Measurements from ENCODE around the gene ITGAE.

ITGAE gene

DNA sequence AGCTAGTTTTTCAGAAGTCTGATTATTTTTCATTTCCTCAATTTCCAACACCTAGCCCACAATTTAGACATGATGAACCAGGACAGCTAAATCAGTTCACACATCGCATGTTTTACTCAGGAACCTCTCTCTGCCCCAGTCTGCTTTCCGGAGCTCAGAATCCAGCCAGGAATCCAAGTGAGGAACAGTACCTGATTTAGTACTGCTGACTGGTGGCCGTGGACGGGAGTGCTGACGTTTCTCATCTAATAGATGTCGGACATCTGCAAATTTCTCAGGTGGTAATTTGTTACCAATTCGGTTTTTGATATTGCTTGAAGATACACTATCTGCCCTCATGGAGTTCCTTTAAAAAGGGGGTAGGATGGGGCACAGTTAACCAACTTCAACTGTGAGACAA lies 14.9 kb upstream of the ITGAE start:
- DNase-seq, result no peak

DNA sequence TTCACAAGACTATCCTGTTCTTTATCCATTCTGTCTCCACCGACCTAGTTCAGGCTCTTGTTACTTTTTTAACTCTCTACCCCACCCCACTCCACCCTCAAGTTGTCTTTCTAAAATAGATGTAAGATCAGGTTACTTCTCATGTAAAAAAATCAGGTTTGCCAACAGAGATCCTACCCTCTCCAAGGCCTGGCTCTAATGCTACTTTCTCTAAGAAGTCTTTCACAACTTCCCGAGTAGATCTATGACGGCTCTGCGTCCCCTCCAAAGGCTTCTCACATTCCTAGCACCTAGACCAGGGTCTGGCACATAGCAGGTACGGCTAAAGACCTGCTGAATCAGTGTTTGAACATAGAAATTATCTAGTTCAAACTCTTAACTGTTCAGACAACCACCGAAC lies 14.1 kb upstream of the ITGAE start:
- no peak for DNase-seq

DNA sequence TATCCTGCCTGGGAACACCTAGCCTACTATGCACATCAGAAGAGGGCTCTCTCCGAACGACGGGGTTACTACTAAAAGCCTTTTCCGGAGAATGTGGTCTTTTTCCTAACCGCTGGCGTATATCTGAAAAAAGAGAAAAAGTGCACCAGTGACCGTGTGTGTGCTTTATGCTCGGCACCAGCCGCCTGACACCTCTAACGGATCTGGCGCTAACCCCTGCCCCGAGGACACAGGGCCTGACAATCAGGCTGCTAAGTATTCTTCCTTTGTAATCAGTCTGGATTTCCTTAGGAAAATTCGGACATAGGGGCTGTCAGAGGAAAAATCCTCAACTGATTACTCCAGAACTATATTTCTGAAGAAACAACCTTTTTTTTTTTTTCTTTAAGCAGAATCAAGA lies 13.4 kb upstream of the ITGAE start:
- no peak for DNase-seq

DNA sequence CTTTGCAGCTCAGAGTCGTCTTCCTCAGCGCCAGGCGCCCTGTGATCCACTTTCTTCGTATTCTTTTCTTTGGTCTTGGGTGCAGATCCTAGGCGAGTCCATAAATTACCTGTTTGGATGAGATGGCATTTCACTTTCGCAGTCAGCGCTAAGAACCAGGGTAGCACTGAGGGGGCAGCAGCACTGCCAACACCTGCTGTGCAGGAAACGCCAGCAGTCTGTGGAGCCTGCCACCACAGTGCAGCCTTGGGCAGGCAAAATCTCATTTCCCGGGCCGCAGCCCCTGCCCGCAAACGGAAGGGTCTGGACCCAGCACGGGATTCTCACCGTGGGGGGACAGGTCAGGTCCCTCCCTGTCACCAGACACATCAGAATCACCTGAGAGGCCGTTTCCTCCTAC lies 12.2 kb upstream of the ITGAE start:
- no peak for DNase-seq

DNA sequence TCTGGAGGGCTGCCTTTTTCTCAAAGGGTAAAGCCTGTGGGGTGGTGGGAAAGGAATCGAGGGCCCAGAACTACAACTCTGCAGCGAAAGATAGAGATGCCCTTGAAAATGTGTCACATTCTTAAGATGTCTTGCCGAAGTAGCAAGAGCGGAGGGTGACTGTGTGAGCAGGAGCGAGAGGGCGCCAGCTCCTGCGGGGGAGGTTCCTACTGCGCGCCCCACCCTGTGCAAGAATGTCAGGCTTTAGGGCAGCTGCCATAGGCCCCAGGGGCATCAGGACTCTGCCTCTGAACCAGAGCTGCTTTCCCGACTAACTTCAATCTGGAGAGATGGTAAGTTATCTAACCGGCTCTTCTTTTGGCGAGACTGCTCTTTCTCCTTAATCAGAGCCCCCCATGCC lies 11.8 kb upstream of the ITGAE start:
- no peak for DNase-seq

DNA sequence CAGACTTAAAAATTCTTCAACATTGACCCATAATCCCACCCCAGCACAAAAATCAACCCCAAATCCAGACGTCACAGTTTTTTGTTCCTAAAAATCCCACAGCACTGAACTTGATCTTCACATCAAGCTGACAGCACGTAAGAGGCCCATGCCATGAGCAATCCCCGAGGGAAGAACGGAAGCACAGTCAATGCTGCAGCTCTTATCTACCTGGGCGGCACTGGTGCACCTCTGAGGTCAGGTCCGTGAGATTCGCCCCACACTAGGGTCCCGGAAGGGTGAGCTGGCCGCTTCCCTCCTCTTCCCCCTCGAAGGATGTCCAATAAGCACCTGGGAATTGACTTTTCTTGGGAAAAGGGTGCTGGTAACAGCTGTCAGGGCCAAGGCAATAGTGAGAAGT lies 11.3 kb upstream of the ITGAE start:
- no peak for DNase-seq

DNA sequence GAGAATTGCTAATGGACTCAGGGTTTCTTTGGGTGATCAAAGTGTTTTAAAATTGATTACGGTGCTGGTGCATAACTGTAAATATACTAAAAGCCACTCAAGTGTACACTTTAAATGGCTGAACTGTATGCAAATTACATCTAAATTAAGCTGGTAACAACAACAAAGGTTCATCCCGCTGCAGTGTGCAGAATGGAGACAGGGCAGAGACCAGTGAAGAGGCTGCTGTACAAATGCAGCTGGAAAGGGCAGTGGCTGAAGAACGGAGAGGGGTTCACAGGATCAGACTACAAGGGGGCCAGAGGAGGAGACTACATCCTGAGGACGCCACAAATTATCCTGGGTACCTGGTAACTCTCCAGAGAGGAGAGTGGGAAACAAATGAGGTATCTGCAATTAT lies 9.0 kb upstream of the ITGAE start:
- DNase-seq, result no peak

DNA sequence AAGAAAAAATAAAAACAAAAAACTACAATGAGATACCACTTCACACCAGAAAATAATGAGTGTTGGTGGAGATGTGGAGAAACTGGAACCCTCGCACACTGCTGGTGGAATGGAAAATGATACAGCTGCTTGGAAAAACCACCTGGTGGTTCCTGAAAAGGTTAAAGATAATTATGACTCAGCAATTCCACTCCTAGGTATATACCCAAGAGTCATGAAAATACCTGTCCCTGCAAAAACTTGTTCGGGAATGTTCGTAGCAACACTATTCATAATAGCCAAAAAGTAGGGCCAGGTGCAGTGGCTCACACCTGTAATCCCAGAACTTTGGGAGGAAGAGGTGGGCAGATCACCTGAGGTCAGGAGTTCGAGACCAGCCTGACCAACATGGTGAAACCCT lies 8.1 kb upstream of the ITGAE start:
- no peak for DNase-seq

DNA sequence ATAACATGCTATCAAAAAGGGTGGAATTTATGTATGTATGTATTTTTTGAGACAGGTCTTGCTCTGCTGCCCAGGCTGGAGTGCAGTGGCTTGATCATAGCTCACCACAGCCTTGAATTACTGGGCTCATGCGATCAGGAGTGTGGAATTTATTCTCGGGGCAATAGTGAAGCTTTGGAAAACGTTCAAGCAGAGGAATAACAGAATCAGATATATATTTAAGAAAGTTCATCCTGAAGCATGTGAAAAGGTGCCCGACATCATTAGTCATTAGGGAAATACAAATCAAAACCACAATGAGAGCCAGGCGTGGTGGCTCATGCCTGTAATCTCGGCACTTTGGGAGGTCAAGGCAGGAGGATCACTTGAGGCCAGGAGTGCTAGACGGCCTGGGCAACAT lies 7.7 kb upstream of the ITGAE start:
- no peak for DNase-seq

DNA sequence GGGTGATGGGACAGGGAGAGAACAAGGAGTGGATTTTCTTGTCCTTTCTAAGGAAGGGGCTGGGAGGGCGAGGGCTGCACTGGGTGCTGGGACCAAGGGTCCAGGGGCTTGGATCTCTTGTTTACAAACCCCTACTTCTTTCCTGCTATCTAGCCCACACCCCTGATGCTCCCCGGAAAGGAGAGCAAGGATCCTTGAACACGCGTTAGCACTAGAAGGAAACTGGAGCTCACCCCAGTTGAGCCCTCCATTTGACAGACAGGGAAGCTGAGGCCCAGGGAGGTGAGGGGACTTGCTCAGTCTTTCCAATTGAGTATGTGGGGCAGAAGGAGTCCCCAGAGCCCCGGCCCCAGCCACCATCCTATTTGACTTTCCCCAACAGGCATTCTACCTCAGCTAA lies 4.6 kb upstream of the ITGAE start:
- DNase-seq, result no peak

DNA sequence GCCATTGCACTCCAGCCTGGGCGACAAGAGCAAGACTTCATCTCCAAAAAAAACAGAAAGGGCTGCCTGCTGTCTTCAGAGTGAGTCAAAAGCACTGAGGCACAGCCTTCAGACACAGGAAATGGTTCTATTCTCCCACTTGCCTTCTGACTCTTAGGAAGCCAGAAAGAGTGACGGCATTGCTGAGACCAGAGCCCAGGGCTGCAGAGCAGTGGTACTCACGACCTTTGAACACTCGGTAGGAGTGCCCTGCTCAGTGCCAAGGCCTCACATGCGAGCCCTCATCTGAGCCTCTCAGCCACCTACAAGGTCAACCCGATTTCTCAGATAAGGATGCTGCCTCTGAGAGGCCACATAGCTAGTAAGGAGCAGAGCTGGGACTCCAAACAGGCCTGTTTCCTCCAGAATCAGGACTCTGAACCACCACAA lies 3.5 kb upstream of the ITGAE start:
- no peak for DNase-seq

DNA sequence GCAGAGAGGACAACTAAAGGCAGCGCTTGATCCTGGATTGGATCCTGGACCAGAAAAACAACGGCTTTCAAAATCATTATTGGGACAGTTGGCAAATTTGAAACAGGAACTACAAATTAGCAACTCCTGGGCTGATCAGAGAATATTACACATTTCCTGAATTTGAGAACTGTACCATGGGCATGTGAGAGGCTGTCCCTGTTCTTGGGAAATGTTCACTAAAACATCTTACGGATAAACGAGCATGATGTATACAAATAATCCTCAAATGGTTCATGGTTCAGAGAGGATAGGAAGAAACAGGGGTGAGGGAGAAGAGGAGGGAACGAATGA lies 2.3 kb upstream of the ITGAE start:
- peak; percentile 18 to 30 for DNase-seq

DNA sequence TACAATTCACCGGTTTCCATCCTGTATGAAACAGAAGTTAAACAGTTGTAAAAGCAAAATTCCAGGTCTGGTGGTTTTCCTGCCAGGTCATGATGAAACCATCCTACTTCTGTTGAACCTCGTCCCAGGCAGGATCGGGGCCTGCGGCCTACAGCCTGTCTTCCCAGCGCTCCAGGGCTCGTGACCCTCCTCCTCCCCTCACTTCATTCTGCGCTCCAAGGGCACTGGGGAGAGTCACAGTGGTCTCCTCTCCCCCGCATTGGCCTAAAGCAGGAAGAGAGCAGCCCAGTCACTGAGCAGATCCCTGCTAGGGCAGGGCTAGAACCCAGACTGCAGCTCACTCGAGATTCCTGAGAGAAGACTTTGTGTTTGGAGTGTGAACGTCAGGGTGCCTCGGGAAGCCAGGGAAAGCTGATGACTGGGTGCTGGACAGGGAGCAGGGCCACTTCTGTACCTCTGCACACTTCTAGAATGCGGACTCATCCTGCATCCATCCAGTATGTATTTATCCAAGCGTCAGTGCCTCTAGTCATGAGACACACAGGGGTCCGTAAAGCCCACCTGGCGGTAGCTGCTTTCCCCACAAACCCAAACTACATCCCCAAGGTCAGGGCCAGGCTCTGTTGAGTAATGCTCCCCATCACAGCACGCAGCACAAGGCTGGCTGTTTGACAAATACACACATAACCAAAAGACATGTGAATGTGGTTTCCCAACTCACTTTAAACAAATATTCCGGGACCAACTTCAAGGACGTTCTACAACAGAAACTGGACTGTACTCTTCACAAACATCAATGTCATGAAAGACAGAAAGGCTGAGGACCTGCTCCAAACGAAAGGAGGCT lies 1.7 kb upstream of the ITGAE start:
- DNase-seq, result peak; percentile 4 to 18

DNA sequence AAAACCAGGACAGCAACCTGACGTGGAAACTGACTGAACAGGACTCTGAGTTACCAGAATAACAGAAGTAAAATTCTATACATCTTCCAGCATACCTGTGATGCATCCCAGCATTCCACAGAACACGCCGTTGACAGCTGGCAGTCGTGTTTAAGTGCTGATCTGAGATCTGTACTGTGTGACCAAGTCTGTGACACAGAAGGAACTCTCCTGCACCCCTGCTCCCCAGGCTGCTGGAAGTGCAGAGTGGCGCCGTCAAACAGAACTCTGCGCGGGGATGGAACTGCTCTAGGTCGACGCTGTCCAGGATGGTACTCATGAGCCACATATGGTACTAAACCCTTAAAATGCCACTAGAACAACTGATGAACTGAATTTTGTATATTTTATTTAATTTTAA lies 804 bp upstream of the ITGAE start:
- no peak for DNase-seq

DNA sequence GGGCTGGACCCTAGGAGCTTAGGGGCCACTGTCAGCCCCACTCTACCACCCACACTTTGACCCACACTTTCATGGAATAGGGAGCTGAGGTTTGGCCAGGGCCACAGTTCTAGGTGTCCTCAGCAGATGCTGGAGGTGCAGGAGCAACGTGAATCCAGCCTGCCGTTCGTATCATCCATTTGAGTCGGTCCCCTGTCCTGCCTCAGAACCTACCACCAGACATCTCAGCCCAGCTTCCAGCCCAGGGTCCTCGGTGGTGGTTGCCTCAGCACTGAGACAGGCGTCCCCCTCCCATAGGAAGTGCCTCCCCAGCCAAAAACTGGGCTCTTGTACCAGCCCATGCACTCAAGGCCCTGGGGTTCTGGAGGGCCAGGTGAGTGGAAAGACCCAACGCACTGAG lies 359 bp upstream of the ITGAE start:
- DNase-seq, result no peak

DNA sequence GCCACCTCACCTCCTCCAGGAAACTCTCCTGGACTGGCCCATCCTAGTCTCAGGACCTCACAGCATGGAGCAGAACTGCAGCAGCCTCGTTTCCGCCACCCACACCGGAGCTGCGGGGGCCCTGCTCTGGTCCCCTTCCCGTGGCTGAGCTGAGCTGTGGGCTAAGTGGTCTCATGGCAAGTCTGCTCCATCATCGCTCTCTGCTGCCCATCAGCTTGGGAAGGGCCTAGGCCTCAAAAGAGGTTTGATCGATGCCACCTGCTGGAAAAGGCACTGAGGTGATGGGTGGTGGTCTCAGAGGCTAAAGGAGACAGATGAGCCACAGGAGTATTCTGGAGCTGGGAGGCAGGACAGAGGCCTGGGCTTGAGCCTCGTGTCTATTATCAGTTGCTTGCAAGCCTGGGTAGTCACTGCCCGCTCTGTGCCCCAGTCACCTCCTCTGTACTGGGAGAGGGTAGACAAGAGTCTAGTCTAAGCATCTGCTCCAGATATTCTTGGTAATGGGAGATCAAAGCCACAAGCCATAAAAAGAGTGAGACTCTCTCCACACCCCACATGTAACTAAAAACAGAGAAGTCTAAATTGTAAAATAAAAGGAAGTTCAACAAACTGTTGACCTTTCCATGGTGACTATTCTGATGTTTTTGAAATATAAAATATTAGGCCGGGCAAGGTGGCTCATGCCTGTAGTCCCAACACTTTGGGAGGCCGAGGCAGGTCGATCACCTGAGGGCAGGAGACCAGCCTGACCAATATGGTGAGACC lies 1.6 kb downstream of the ITGAE start:
- peak; percentile 10 to 14 for DNase-seq

DNA sequence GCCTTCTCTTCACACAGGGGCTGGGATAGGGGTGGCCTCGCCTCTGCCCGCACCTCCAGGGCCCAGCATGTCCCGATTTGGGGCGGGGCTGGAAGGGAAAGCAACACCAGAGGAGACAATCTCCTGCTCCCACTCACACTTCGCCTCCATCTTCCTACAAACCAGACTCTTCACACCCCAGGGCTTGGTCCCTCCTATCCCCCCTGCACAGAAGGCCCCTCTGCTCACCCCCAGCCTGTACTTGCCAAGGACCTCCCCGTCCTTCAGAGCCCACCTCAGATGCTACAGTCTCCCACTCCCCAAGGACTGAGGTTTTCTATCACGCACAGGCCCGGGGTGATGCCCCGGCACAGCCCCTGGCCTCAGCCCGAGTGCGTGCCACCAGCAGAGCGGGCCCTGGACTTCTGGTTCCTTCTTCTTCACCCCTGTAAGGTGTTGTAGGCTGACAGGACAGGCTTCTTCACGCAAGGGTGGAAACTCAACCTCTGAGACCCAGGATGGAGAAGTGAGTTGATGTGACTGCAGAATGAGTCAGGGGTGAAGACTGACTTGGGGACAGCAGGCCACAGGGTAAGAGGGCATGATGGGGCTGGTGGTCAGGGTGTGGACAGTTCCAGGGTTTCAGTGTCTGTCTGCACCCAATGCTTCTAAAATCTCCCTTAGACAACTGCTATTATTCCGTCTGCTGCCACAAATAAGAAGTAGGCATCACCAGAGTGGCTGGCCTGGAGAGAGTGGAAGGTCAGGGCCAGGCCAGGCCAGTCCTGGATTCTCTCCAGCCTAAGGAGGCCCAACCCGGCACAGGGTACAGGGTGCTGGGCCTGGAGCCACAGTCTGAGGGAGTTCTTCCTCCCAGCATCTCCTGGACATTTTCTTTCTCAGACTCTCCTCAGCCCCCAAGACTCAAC lies 2.5 kb downstream of the ITGAE start:
- no peak for DNase-seq

DNA sequence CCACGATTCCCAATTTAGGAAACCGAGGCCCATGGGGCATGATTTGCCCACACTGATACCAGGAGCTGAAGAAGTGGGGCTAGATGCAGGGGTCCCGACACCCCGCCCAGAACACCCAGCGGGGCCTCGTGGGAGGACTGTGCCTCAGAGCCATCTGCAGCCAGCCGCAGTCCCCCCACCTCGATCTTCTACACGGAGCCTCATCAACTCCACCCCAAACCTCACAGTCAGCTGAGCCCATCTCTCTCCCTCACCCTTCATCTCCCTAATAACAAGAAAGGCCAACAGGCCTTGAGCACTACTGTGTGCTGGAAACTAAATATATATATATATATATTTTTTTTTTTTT lies 4.2 kb downstream of the ITGAE start:
- no peak for DNase-seq

DNA sequence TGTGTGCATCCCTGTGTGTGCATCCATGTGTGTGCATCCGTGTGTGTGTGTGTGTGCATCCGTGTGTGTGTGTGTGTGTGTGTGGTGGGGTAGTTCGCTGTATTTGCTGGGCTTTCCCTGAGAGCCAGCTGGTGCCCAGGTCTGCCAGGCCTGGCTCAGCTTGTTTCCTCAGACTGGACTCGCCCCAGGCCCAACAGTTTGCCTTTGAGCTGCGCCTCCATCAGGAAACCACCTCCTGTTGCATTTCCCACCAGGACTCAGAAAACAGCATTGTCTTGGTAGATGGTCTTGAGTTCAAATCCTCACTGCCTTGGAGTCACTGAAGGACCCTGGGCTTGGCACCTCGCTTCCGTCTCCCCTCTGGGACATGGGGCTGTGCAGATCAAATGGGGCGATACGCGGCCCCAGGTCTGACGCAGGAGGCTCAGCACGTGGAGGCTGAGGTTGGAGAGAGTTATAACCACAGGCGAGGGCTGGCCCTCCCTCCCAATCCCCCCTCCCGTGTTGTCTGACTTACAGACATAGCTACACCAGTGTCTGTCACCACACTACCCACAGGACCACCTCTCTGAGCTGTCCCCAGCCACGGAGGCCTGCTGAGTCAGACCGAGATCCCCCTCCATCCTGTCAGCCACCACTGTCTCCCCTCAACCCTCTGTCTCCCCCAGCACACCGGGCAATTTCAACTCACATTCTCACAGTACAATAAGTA lies 4.7 kb downstream of the ITGAE start:
- no peak for DNase-seq

DNA sequence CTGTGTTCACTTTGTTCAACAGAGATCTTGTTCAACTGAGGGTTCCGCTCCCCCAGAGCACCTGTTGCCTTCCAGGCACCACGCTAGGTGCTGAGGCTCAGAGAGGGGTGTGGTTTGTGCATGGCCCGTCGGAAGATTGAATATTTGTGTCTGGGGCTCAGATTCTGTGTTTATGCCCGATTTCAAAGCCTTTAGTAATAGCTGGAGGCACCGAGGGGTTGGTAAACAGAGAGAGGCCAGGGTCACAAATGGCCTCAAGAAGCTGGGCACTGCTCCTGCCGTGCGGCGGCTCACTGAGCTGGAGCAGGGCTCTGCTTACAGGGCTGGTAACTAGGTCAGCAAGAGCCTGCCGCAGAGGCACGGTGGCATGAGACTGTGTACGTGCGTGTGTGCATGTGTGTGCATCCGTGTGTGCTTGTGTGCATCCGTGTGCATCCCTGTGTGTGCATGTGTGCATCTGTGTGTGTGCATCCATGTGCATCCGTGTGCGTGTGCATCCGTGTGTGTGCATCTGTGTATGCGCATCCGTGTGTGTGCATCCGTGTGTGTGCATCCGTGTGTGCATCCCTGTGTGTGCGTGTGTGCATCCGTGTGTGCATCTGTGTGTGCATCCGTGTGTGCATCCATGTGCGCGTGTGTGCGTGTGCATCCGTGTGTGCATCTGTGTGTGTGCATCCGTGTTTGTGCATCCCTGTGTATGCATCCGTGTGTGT lies 5.4 kb downstream of the ITGAE start:
- DNase-seq, result no peak

DNA sequence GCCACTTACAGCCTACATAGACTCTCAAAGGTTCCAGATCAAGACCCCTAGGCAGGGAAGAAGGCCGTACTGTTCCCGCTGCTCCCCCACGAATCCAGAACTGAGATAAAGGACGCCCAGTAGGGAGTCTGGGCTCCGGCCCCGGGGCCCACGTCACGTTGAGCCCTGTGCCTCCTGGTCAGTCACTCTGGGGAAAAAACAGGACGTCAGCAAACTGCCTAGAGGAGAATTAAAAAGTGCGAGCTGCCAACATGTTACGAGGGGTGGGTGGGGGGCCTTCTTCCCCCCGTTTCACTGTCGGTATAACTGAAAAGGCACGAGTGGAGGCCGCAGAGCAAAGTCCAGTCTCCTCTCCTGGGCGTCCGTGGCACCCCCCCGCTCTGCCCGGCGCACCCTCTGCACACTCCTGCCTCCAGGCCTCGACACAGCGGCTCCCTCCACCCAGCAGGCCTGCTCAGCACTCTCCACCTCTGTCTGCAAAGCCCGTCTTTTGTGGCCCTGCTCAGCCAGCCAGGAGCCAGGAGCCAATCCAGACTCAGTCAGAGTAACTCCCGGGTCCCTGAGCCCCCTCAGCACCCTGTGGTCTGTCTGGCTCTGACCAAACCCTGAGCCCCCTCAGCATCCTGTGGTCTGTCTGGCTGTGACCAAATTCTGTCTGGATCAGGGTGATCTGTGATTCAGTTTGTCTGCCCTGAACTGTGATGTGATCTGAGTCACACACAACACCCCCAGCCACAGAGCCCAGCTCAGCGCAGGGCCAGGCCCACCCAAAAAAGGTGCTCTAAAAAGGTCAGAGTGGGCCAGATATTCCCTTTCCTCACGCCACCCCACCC lies 6.2 kb downstream of the ITGAE start:
- no peak for DNase-seq

All from AML-193 (cell line).